Left ventricle myocardium inferior (tissue), 1 donor: Measurements from ENCODE around the gene TP63. TPM values are rescaled to one million over a fixed set of nuclear protein-coding genes. Genes with fewer than 3 reads are reported as not detected.

Source experiments
- DNase-seq: peaks from one replicate; pipeline ENCODE4 v3.0.0-alpha.2; 2020
- H3K27ac ChIP-seq: fragments of 200-600 bp; replicated peaks from 2 replicates; pipeline ENCODE4 v1.8.0; 2021
- H3K27me3 ChIP-seq: fragments of 200-600 bp; 2 replicates; pipeline ENCODE4 v1.8.0; 2021; ENCODE audit warnings: low read depth
- H3K36me3 ChIP-seq: fragments of 200-600 bp; 2 replicates; pipeline ENCODE4 v1.8.0; 2021
- H3K4me1 ChIP-seq: fragments of 200-600 bp; 2 replicates; pipeline ENCODE4 v1.8.0; 2021
- H3K4me3 ChIP-seq: fragments of 200-600 bp; 2 replicates; pipeline ENCODE4 v1.8.0; 2021; ENCODE audit warnings: mild to moderate bottlenecking, moderate library complexity
- H3K9me3 ChIP-seq: fragments of 200-600 bp; replicated peaks from 2 replicates; pipeline ENCODE4 v1.8.0; 2021
- CTCF ChIP-seq: fragments of 200-600 bp; IDR thresholded peaks from 2 replicates; pipeline ENCODE4 v1.8.0; 2021; ENCODE audit warnings: antibody characterized with exemption, mild to moderate bottlenecking, borderline replicate concordance
- intact Hi-C: fragments of 100-400 bp; cut with micrococcal nuclease; formaldehyde crosslinking; loops from one replicate; pipeline ENCODE4 v1.11.0; 2022
- total RNA-seq: library from RNA; stranded (reverse); fragmentation: NEBNext Ultra II Directional; extraction: Animal tissue kit (Norgen Biotek cat#: 25700); gene quantifications from one replicate; pipeline ENCODE4 v1.2.1, GENCODE V29; 2021
- donor health status: DM: no; HTN: yes; CAD: no; lungs with severe emphysema.

TP63 gene
- total RNA-seq, 1 donor from 2014 or later = 0.14 TPM

DNA sequence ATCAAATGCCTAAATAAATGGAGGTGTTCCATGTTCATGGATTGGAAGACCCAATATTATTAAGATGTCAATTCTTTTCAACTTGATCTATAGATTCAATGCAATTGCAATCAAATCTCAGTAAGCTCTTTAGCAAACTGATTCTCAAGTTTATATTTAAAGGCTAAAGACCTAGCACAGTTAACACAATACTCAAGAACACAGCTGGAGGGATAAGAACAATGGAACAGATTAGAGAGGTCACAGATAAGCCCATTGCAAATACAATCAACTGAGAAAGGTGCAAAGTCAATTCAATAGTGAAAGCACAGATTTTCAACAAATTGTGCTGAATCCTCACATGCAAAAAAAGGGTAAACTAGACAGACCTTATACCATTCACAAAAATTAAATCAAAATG lies 290.6 kb downstream of the TP63 start:
- Histone ChIP-seq H3K27ac (no peak overlapping the region), H3K4me1 (no peaks in the 10 kb centered on the region), H3K36me3 (no peaks in the 10 kb centered on the region), H3K27me3 (no peaks in the 10 kb centered on the region), H3K9me3 (peaks cover 25% of the 10 kb centered on the region), H3K4me3 (no peak overlapping the region)
- TF ChIP-seq CTCF = no peak
- DNase-seq = no peak
- intact Hi-C loops = no loop called here

DNA sequence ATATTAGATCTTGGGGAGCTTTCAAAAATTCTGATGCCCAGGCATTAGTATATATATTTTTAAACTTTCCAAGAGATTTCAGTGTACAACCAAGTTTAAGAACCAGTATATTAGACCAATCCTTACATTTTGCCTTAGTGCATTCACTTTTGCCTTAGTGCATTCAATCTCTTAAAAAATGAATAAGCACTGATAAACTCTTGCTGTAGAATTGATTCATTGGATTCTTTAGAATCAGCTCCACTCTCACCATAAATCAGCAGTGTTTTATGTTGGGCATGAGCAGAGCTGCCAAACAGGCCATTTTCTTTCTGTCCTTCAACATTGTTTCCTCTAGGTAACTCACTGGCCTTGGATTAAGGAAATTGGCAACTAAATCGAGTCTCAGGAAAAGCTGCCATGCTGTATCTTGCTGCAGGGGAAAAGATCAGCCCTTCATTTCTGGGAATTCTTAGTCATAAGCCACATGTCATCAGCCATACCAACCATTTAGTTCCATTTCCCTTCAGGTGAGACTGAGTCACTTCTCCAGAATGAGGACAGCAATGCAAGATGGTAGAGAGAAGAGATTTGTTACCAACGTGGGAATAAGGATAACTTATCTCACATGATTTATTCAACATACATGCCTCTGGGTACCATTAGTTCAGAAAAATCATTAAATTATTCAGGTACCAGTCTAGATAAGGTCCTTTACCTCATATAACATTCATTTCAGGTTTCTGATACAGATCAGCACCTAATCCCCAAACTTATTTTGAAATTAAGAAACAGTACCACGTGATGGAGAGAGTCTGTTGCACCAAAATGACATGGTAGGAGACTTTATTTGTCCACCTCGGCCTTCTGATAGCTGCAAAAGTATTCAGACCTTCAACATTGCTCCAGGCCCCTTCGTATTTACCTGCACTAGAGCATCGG lies 297.0 kb downstream of the TP63 start:
- intact Hi-C loops = no loop called here
- no peaks in the 10 kb centered on the region for H3K4me1 ChIP-seq
- H3K27me3 ChIP-seq = no peaks in the 10 kb centered on the region
- no peaks in the 10 kb centered on the region for H3K36me3 ChIP-seq
- H3K27ac ChIP-seq = no peak overlapping the region
- no peak for DNase-seq
- no peak for TF ChIP-seq CTCF
- peaks cover 11% of the 10 kb centered on the region for H3K9me3 ChIP-seq
- H3K4me3 ChIP-seq = no peak overlapping the region

DNA sequence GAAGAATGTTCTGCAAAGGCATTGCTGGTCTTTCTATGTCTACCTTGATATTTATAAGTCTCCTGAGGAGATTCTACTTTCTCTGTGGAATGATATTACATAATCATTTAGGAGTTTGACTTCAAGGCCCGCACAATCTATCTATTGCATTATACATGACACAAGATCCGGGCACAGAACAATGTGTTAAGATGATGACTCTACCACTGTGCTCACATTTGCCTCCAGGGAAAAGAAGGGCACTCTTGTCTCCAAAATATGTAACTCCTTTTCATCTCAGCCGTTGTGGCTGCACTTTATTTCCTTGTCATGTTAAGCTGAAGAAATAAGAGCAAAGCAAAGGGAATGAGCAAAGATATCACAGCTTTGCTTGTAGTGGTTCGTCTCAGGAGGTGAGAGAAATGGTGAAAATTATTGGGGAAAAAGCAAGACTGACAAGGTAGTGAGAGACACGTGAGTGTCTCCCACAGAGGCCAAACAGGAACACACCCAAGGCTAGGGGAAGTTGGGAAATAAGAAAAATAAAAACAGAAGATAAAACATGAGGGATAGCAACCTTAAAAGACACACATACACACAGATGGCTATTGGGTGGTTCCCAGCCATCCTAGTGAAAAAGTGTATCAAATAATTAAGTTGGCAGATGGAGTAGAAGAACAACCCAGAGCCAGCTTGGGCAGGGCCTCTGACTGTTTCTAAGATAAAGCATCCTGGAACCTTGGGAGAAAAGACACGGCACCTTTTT lies 305.2 kb downstream of the TP63 start:
- Histone ChIP-seq H3K27ac (no peak overlapping the region), H3K4me1 (no peaks in the 10 kb centered on the region), H3K9me3 (peaks cover 14% of the 10 kb centered on the region), H3K4me3 (no peak overlapping the region), H3K27me3 (no peaks in the 10 kb centered on the region), H3K36me3 (no peaks in the 10 kb centered on the region)
- no peak for DNase-seq
- TF ChIP-seq CTCF = no peak
- intact Hi-C loops = no loop called here

DNA sequence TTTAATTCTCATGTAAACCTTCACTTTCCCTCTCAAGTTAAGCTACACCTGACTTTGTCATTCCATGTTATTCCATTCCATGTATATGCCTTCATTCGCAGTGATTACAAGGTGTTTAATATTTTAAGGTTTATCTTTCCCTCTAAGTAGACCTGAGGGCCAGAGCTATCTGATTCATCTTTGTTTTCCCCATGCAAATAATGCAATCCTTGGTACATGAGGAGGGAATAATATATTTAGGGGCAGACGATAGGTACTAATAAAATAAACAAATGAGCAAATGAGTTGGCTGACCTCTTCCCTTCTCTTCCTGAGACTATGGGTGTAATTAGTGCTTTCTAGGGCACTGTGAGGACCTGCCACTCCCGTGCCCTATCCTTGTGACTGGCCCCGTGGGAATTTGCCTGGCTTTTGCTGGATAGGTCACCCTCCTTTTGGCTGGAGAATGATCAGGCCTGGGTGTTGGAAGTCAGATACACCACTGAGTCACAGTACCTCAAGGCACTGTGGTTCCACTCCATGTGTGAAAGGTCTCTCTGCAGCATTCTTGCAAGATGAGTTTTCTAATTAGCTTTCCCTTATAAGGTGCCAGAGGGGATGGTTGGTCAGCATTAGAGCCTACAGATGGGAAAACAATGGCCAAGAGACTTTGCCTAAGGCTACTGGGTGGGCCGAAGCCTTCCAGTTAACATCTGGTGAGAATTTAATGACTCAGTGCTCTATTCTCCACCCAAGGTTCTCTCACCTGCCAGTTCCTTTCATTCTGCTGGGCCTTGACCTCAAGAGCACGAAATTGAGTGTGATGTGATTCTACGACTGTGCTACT lies 306.3 kb downstream of the TP63 start:
- Histone ChIP-seq H3K27me3 (no peaks in the 10 kb centered on the region), H3K4me1 (no peaks in the 10 kb centered on the region), H3K27ac (no peak overlapping the region), H3K36me3 (no peaks in the 10 kb centered on the region), H3K9me3 (peaks cover 14% of the 10 kb centered on the region), H3K4me3 (no peak overlapping the region)
- no peak for DNase-seq
- intact Hi-C loops = no loop called here
- no peak for TF ChIP-seq CTCF

DNA sequence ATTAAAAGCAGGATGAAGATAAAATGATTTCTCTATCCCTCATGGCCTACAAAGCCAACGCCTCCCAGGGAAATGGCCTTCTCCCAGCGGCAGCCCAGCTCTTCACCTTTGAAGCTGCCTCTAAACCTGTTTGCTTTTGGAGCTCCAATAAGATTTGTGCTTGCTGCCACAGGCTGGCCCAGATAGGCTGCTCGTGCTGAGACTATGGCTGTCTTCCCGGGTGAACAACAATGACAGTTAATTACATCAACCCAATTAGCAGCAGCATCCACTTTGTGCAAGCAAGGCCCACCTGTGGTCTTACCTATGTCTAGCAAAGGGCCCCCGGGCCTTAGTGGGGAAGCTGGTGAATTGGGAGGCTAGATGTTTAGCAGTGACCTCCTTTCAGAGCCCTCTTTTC lies 309.9 kb downstream of the TP63 start:
- Histone ChIP-seq H3K27me3 (peaks cover 17% of the 10 kb centered on the region), H3K36me3 (no peaks in the 10 kb centered on the region), H3K4me1 (no peaks in the 10 kb centered on the region), H3K4me3 (no peak overlapping the region), H3K27ac (no peak overlapping the region), H3K9me3 (peaks cover 14% of the 10 kb centered on the region)
- DNase-seq = no peak
- intact Hi-C loops = loop anchor here (10.0 kb wide), 1 partner anchor 666 kb away; no protein-coding TSS in a partner anchor
- TF ChIP-seq CTCF = no peak
